ENCODE measurements around the gene ING4.
"Not testable (repeated sequence)": the region's sequence is repeated elsewhere in the genome, so short reads cannot be mapped to it uniquely, and the experiment has no call there.

Gene ING4

DNA sequence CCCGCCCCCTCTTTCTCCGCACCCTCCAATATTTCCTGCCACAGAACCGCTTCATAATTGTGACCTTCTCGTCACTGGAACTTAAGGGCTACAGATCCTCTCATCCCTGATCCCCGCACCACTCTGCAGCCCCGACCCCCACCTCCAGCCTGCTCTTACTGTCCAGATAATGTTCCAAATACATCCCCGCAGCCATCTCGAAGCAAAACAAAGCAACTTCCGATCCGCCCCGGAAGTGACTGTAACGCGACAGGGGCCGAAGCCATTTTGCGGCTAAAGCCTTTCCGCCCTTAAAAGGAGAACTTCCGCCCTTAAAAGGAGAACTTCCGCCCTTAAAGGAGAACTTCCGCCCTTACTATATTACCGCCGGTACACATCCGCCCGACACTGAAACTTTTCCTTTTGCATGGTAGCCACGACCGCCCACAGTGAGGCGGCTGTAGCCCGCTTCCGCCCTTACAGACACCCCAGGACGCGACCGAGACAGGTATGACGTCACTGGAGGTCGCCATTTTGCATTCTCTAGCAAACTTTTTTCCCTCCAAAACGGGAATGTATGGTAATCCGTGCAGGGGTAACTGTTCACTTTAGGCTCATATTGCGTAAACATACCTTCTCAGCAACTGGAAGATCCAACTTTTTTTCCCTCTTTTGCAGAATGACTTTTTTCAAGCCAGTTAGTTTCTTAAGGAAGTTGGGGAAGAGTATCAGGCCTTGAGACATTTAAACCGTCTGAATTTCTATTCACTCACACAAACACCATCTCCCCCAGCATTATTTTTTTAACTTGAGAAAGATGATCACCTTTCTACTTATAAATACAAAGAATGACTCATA lies at the start of gene ING4:
Gene ING4 (minus strand): TSS at position 214 of the 837 bp plus-strand sequence. CDS start 18 bp downstream, at position 196.
- DNase-seq: peak; percentile 94 to 95

GRCh38 chr12:6708960-6709394 lies 46.1 kb upstream of the ING4 start:
- no peak for DNase-seq

- DNase-seq: not testable (repeated sequence)
These were observed 45.4 kb upstream of the ING4 start for GRCh38 chr12:6708351-6708750.

GRCh38 chr12:6703631-6704030 lies 40.7 kb upstream of the ING4 start:
- no peak for DNase-seq

DNA sequence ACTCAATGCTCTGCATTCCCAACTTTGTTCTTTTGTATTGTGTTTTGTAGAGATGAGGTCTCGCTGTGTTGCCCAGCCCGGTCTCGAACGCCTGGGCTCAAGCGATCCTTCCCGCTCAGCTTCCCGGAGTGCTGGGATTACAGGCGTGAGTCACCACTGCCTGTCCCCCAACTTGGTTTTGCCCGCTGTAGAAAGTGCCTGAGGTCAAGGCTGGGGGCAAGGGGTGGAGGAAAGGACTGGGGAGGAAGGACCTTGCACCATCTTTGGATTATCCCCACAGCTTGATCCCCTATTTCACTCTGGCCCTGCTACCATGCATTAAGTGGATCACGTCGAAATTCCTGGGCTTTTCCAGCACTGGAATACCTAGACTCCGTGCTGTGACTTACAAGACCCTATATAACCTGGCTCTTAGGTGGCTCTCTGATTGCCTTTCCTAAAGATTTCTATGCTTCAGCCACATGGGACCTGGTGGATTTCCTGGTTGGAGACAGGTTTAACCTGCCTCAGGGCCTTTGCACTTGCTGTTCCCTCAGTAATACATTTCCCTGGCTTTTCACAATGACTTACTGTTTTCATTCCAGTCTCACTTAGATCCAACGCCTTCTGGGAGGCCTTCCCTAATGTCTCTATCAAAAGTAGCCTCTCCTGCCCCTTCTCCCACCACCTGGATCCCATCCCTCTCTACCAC lies 38.3 kb upstream of the ING4 start:
- DNase-seq: no peak

GRCh38 chr12:6700646-6701051 lies 37.7 kb upstream of the ING4 start, which contains the start of gene PIANP:
Gene PIANP, minus strand, starts transcription at chr12:6700815. Its CDS starts 2,754 bp downstream, at chr12:6698061.
- DNase-seq: no peak

GRCh38 chr12:6699989-6700645 lies 37.2 kb upstream of the ING4 start:
- no peak for DNase-seq

- DNase-seq: no peak
These were observed 36.5 kb upstream of the ING4 start for GRCh38 chr12:6699259-6699988.

DNA sequence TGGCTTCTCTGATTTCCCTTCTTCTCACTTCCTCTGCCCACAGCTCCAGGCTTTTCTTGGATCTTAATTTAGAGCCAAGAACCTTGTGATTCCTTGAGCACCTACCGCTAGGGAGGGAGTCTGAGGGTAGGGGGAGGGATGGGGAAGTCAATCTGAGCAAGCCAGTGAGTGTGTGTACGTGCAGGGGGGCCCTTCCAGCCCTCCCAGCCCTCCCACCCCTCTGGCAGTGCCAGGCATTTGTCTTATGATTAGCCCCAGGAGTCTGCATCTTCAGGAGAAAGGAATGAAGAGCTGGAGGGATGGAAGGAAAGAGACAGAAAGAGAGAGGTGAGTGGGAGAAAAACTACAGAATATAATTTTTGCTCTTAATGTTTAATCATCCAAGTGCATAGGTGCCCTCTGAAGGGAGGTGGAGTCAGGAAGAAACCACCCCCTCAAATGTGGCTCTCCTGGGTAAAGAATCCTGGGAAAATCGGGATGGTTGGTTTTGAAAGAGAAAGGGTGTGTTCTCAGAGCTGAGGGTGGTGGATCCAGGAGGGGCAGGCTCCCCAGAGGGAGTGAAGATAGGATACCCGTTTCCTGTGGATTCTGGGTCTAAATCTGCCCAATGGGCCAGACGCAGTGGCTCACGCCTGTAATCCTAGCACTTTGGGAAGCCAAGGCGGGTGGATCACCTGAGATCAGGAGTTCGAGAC lies 35.6 kb upstream of the ING4 start:
- no peak for DNase-seq

DNA sequence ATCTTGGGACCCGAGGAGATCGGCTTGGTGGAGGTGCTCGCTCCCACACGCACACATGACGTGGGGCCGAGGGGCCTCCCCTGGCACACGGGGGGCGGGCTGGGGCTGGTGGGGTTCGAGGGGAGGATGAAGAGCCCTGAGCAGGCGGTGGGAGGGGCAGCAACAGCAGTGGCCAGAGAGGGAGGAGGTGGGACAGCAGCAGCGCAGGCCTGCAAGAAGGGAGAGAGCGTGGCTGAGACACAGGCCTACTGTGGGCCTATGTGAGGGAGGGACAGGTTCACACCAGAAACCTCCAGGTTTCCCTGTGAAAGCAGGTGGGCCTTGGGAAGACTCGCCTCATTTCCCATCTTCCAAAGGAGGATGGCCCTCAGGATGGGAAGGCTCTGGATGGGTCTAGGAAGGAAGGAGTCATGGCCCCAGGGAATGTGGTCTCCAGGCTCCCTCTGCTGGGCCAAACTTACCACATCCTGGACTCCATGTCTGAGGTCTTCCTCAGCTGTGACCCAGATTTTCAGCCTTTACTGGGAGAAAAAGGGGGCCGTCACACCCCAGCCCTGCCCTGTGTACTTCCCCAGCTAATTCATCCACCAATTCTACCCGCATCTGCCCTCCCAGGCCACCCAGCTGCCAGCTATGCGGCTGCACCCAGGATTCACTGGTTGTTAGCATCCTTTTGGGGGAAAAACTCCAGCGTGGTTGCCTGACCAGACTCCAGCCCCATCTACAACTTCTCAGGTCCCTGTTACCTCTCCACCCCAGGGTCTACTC lies 34.8 kb upstream of the ING4 start:
- no peak for DNase-seq

- DNase-seq: no peak
These were observed 34.0 kb upstream of the ING4 start for GRCh38 chr12:6696690-6697583.

- no peak for DNase-seq
These were observed 32.6 kb upstream of the ING4 start for GRCh38 chr12:6695313-6696045.

DNA sequence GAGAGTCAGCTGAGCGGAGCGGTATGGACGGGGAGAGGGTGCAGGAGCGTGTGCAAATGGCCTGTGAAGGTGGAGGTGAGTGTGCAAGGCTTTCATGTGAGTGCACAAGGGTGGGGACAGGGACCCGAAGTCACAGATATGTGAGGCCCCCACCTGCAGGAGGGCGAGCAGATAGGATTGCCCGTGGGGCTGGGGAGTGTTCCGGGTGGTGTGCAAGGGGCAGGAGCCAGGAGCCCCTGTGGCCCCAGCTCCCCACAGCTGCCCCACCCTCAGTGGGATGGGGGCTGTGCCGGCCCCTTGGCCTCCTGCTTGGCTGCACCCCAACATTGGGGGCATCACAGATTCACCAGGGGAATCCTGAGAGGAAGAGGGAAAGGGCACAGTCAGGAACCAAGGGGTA lies 31.8 kb upstream of the ING4 start:
- no peak for DNase-seq

DNA sequence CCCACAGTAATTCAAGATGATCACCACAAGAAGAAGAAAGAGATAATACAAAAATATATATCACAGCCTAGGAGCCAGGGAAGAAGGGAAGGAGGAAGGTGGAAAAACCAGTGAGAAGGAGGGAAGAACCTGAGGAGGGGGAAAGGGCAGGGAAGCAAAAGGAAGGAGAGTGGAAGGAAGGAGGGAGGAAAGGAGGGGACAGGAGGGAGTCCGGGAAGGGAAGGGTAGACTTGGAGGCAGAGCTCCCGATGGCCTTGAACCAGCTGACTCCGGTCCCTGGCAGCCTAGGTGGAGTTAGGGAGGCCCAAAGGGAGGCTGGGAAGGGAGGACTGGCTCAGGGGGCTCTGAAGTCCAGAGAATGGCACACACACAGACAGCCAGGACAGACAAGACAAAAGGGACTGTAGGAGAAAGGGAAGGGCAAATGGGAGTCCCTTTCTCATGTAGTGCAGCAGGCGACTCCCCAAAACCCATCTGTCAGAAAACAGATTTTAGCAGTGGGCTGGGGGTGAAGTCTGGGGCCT lies 31.0 kb upstream of the ING4 start:
- DNase-seq: no peak

GRCh38 chr12:6692888-6693287 lies 30.0 kb upstream of the ING4 start:
- no peak for DNase-seq

DNA sequence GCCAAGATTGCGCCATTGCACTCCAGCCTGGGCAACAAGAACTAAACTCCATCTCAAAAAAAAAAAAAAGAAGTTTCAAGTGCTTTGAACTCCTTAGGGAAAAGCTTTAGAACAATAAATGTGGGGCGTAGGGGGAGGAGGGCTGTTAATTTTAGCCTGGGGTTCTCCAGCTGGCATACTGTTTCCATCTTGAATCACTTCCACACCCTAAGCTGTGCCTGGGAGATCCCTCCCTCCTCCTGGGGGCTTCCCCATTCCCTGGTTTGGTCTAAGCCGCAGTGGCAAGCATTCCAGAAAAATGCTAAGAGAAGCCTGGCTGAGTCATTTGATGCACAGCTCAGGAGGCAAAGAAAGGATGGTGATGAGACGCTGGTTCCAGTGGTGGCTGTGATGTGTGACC lies 28.6 kb upstream of the ING4 start:
- DNase-seq: no peak

DNA sequence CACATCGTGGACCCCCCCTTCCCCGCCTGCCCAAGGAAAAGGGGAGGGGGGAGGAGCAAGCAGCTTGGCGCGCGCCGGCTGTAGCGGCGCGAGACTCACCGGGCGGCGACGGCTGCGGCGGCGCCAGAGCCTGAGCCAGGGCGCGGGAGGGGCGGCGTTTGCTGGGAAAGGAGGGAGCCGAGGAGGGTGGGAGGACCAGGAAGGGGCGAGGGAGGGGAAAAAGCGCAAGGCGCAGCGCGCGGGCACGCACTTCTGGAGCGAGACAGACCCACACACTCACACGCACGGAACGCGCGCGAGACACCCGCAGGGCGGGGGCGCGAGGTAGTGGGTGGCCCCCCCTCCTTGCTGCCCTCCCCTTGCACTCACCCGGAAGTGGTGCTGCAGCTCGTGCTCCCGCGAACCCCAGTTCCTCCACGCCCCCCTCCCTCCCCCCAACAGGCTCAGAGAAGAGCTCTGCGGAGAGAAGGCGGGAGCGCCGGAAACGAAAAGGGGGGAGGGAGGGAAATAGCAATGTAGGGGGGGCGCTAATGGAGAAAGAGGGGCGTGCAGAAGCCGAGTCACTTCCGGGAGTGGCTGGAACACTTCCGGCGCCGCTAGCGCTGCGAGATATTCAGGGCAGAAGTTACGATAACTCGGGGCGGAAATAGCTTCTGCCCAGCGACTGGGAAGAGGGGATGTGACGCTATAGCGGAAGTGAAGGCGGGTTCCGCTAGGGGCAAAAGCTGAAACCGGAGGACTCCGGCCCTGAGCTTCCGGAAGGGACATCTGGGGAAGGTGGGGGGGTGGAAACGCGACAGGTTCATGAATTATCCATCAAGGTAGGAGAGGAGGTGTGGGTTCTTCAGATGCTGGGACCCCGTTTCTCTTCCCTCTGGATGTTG lies 26.3 kb upstream of the ING4 start, which contains the start of gene ZNF384:
Gene ZNF384 (minus strand): TSS at position 377 of the 884 bp plus-strand sequence. CDS start 9,855 bp downstream, outside the sequence.
- DNase-seq: peak; percentile 92 to 95

- peak; percentile 27 to 66 for DNase-seq
These were observed 25.7 kb upstream of the ING4 start for GRCh38 chr12:6688543-6688998.

All from Kasumi-1 (cell line).